ENCODE measurements around the gene TBC1D10B. TPM values are rescaled to one million over a fixed set of nuclear protein-coding genes. Genes with fewer than 3 reads are reported as not detected.

Gene TBC1D10B
- total and polyA plus RNA-seq, 2 of the 8 experiments (the other 6 are each of a cell fraction or from before 2014, with no cell fraction given): 15.4 to 28.6 TPM

DNA sequence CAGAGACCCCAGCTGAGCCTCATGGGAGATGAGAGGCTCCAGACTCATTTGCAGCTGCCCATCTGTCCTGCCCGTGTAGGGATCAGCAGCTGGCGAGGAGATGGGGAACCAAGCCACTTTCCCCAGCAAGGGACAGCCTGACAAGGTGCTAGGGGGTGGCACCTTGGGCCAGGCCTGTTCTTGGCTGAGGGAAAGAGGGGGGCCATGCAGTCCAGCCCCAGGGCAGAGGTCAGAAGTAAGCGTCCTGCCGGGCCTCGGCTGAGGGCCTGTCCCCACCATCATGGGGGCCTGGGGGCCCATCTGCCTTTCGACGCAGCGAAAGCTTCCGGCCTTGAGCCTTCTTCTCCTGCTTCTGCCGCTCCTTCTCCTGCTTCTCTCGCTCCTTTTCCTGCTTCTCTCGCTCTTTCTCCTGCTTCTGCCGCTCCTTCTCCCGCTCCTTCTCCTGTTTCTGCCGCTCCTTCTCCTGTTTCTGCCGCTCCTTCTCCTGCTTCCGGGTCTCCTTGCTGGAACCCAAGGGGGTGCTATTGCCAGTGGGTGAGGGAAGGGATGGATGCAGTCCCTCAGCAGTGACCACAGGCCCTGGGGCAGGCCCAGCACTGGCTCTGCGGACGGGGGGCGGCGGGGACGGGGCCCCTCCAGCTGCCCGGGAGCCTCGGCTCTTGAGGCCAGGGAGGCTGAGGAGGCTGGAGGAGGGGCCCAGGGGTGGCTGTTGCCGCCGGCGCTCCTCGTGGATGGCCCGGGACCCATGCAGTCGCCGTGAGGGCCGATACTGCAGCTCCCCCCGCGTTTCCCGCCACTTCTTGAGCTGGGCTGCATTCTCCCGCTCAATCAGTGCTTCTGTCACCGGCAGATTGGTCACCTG is 12.3 kb downstream of the TBC1D10B start:
- H4K8ac ChIP-seq (ENCODE audit: extremely low read depth, insufficient read depth, low read length): no peak overlapping the region
- TF ChIP-seq, protein P1, sequence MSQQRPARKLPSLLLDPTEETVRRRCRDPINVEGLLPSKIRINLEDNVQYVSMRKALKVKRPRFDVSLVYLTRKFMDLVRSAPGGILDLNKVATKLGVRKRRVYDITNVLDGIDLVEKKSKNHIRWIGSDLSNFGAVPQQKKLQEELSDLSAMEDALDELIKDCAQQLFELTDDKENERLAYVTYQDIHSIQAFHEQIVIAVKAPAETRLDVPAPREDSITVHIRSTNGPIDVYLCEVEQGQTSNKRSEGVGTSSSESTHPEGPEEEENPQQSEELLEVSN (IDR thresholded peaks at IDR 0.05): peak; percentile 63; the same call in 1 of the 2 replicates
- no peak for TF ChIP-seq CEBPB (IDR thresholded peaks at IDR 0.05; ENCODE audit: low read depth, low read length)
- peaks cover 0 to 12% (median 6%) of the 10 kb centered on the region in 4 experiments; a peak in 5 of 7 replicates for H3K4me1 ChIP-seq (replicated peaks in 1 of 4; ENCODE audit: control insufficient read depth in 3 of 4, insufficient read depth in 4 of 4, low read length in 3 of 4)
- H3K79me2 ChIP-seq (ENCODE audit: control insufficient read depth in 1 of 2, insufficient read depth in 2 of 2, low read length in 2 of 2): peaks cover 0 to 14% of the 10 kb centered on the region in 2 experiments; a peak in 2 of 4 replicates
- no peak overlapping the region for H2BK20ac ChIP-seq (ENCODE audit: low read length)
- CTCF ChIA-PET (ENCODE audit: partially characterized antibody): interaction anchor here (0.6 to 3.2 kb wide), 8 partner anchors 11 to 91 kb away, joined by 3 to 11 read pairs (median 4); partner anchors contain the start of gene ZNF48
- H2BK120ac ChIP-seq (replicated peaks; ENCODE audit: low read depth, low read length): no peak overlapping the region
- no peak overlapping the region for H3K4me3 ChIP-seq (ENCODE audit: extremely low read depth in 1 of 4, insufficient read depth in 2 of 4, low read depth in 3 of 4, low read length in 4 of 4)
- H3K56ac ChIP-seq (replicated peaks; ENCODE audit: insufficient read length, low read depth, low read length): no peak overlapping the region
- FAIRE-seq: no peak
- H4K5ac ChIP-seq (ENCODE audit: insufficient read length, low read depth, low read length): no peak overlapping the region
- no peak overlapping the region for H3K27ac ChIP-seq (ENCODE audit: low read depth, low read length)
- peaks cover 0 to 12% of the 10 kb centered on the region in 2 experiments for H4K20me1 ChIP-seq (replicated peaks in 1 of 2; ENCODE audit: control insufficient read depth in 1 of 2, insufficient read depth in 2 of 2, low read length in 2 of 2)
- H3K18ac ChIP-seq (ENCODE audit: extremely low read depth, low read length): no peak overlapping the region
- H2BK12ac ChIP-seq (ENCODE audit: low read depth, low read length): no peak overlapping the region
- no peak overlapping the region; a peak in 1 of 7 replicates for H3K9ac ChIP-seq (replicated peaks in 1 of 4; ENCODE audit: extremely low read depth in 1 of 4, low read depth in 3 of 4, low read length in 3 of 4)
- H3K27me3 ChIP-seq (replicated peaks in 1 of 4; ENCODE audit: control insufficient read depth in 3 of 4, extremely low read depth in 1 of 4, insufficient read depth in 3 of 4, low read length in 3 of 4): no peaks in the 10 kb centered on the region
- no peak overlapping the region for H4K91ac ChIP-seq (replicated peaks; ENCODE audit: insufficient read length, low read length)
- no peak overlapping the region for H3K23ac ChIP-seq (ENCODE audit: insufficient read length)
- no peak overlapping the region for H3K4ac ChIP-seq (replicated peaks; ENCODE audit: insufficient read length, low read depth, low read length)
- no peak overlapping the region for H3K4me2 ChIP-seq (ENCODE audit: insufficient read depth in 1 of 2, low read depth in 2 of 2, low read length in 2 of 2)
- peaks cover 3 to 9% (median 5%) of the 10 kb centered on the region in 4 experiments; a peak in 7 of 8 replicates for H3K36me3 ChIP-seq (ENCODE audit: control insufficient read depth in 2 of 4, insufficient read depth in 4 of 4, low read length in 3 of 4)
- no peaks in the 10 kb centered on the region; the same call in 1 of the 2 replicates for H3K79me1 ChIP-seq (ENCODE audit: low read depth, low read length)
- no peak for DNase-seq (ENCODE audit: low read depth in 1 of 2, low spot score in 2 of 2)
- POLR2A ChIA-PET (ENCODE audit: partially characterized antibody): interaction anchor here (1.4 to 7.9 kb wide), 6 partner anchors 11 to 49 kb away, joined by 5 to 79 read pairs (median 22); partner anchors contain the start of genes TBC1D10B, ZNF48 and ZNF771
- no peaks in the 10 kb centered on the region for H3K9me3 ChIP-seq (ENCODE audit: insufficient read depth in 2 of 2, low read depth in 1 of 2, low read length in 1 of 2)
- peaks cover 11% of the 10 kb centered on the region for H3K23me2 ChIP-seq (ENCODE audit: low read depth, low read length)
- no peak overlapping the region for H2BK5ac ChIP-seq (ENCODE audit: low read depth, low read length)
- H2AFZ ChIP-seq (ENCODE audit: low read length): no peak overlapping the region
- no peak overlapping the region for H2AK5ac ChIP-seq (ENCODE audit: low read depth, low read length)
- H3K14ac ChIP-seq (ENCODE audit: insufficient read length): no peak overlapping the region
- H2BK15ac ChIP-seq (ENCODE audit: low read length): no peak overlapping the region
- WGBS, 2 experiments (ENCODE audit: extremely low coverage in 1 of 2, insufficient coverage in 1 of 2, insufficient read length in 1 of 2, insufficient replicate concordance in 2 of 2, low coverage in 1 of 2, low lambda C conversion rate in 2 of 2, missing lambda C conversion rate in 1 of 2): 95% methylated on average over 29 of the region's 37 CpGs; no CpG with 5 or more reads in 1 of the 2 experiments
